ENCODE data around the gene TGM2.

DNA sequence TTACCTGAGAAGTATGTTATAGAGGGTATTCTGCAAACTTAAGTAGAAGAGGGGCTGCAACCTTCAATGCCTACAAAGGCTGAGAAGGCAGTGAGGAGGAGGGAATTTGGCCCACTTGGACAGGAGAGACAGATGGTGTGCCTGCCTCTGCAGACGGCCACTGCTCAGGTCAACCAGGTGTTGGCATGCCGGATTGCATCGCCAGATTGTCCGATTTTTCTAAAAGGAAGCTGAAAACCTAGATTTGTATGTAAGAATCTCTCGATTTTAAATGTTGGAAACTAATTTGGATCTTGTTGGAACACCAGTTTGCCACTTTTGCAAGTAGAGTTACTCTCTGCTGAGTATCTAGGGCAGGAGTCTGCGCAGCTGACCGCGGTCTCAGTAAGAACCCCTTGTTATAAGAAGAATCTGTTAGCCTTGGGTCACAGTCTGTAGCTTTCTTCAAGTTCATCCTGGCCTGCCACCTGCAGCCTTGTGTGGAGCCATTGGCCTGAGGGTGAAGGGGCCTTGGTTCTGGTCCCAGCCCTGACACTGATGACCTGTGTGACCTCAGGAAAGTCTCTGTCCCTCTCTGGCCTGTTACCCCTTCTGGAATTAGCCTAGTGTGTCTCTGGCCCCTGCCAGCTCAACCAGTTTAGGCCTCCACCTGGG lies 54.4 kb downstream of the TGM2 start:
- TF ChIP-seq CTCF (IDR thresholded peaks at IDR 0.05) (no peak), POLR2A (IDR thresholded peaks at IDR 0.05) (no peak)
